HepG2 (cell line): Measurements from ENCODE around the gene MRPL28. TPM values are rescaled to one million over a fixed set of nuclear protein-coding genes. Genes with fewer than 3 reads are reported as not detected.

ENCODE experiments used
- FIP1L1 ChIP-seq: fragments of 200-400 bp; formaldehyde crosslinking; IDR thresholded peaks from 2 replicates; pipeline ENCODE4 v1.6.1; 2018; ENCODE audit warnings: low read depth, mild to moderate bottlenecking, low read length, moderate library complexity, borderline replicate concordance; ENCODE audit not compliant: insufficient read depth
- HBP1 ChIP-seq: IDR thresholded peaks from 2 replicates; pipeline ENCODE4 v1.6.1; 2016; ENCODE audit warnings: low read depth, control low read depth
- NFE2 ChIP-seq: sonication (generic); formaldehyde crosslinking; IDR thresholded peaks from 2 replicates; pipeline ENCODE4 v1.4.0; 2020; ENCODE audit warnings: missing genetic modification reagents
- POGK ChIP-seq: sonication (generic); formaldehyde crosslinking; conservative IDR thresholded peaks from 2 replicates; pipeline ENCODE4 v1.8.0; 2022; ENCODE audit warnings: mild to moderate bottlenecking, moderate library complexity, missing genetic modification reagents
- POLR2AphosphoS5 ChIP-seq: IDR thresholded peaks from 2 replicates; pipeline ENCODE4 v1.6.1; 2012; ENCODE audit warnings: low read depth, low read length
- REPIN1 ChIP-seq: sonication (generic); formaldehyde crosslinking; IDR thresholded peaks from 2 replicates; pipeline ENCODE4 v1.8.0; 2022; ENCODE audit warnings: missing genetic modification reagents, low read depth, mild to moderate bottlenecking, borderline replicate concordance
- TEAD3 ChIP-seq: optimal IDR thresholded peaks from 2 replicates; pipeline ENCODE3; 2016; ENCODE audit warnings: borderline replicate concordance
- TSC22D2 ChIP-seq: sonication (generic); formaldehyde crosslinking; IDR thresholded peaks from 2 replicates; pipeline ENCODE4 v1.5.1; 2020; ENCODE audit warnings: missing genetic modification reagents, mild to moderate bottlenecking, borderline replicate concordance
- ZFX ChIP-seq: sonication (generic); formaldehyde crosslinking; IDR thresholded peaks from 2 replicates; pipeline ENCODE4 v1.4.0; 2020; ENCODE audit warnings: mild to moderate bottlenecking, low read depth, missing genetic modification reagents, moderate library complexity
- ZNF282 ChIP-seq: fragments of 450-650 bp; IDR thresholded peaks from 2 replicates; pipeline ENCODE4 v1.6.1; 2018; ENCODE audit not compliant: partially characterized antibody
- ZNF331 ChIP-seq: sonication (generic); formaldehyde crosslinking; IDR thresholded peaks from 2 replicates; pipeline ENCODE4 v1.4.0; 2020; ENCODE audit warnings: missing genetic modification reagents
- ZNF644 ChIP-seq: IDR thresholded peaks from 2 replicates; pipeline ENCODE4 v1.6.1; 2016; ENCODE audit warnings: low read depth
- polyA plus RNA-seq, 8 experiments: library from polyadenylated mRNA; depleted of rRNA in 3 of 8; stranded (reverse) in 7 of 8; unstranded in 1 of 8; fragments of >200 nt; fragmentation: Illumina TruSeq in 4 of 8; extraction: Trizol in 4 of 8; gene quantifications; 2 replicates each; pipeline versions ENCODE4 v1.2.1 to v1.2.3, GENCODE V29; 2011 to 2016; ENCODE audit warnings: low read depth in 4 of 8, missing spikeins in 1 of 8, mixed read lengths in 1 of 8; ENCODE audit not compliant: insufficient read depth in 1 of 8
- total RNA-seq, 5 experiments: library from RNA; depleted of rRNA; stranded (reverse); fragments of >200 nt; fragmentation: Illumina TruSeq; extraction: Trizol; gene quantifications; 2 replicates each; pipeline ENCODE4 v1.2.3, GENCODE V29; 2016; ENCODE audit warnings: low read depth in 1 of 5
- TF ChIP-seq, protein P1 (sequence below): sonication (generic); formaldehyde crosslinking; IDR thresholded peaks from 2 replicates; pipeline ENCODE4 v1.4.0; 2020; ENCODE audit warnings: mild to moderate bottlenecking, missing genetic modification reagents, borderline replicate concordance
- TF ChIP-seq, protein P2 (sequence below): IDR thresholded peaks from 2 replicates; pipeline ENCODE4 v1.6.1; 2016; ENCODE audit warnings: missing compliant biosample characterization, missing genetic modification reagents, borderline replicate concordance
- TF ChIP-seq, protein P3 (sequence below): sonication (generic); formaldehyde crosslinking; IDR thresholded peaks from 2 replicates; pipeline ENCODE4 v1.8.0; 2022; ENCODE audit warnings: mild to moderate bottlenecking, missing genetic modification reagents, moderate library complexity
- TF ChIP-seq, protein P4 (sequence below): sonication (generic); formaldehyde crosslinking; IDR thresholded peaks from 2 replicates; pipeline ENCODE4 v1.4.0; 2020; ENCODE audit warnings: mild to moderate bottlenecking, missing genetic modification reagents

The MRPL28 gene
- total and polyA plus RNA-seq, 2 of the 13 experiments (the other 11 are each of a cell fraction or from before 2014, with no cell fraction given), result 114 to 135 TPM

DNA sequence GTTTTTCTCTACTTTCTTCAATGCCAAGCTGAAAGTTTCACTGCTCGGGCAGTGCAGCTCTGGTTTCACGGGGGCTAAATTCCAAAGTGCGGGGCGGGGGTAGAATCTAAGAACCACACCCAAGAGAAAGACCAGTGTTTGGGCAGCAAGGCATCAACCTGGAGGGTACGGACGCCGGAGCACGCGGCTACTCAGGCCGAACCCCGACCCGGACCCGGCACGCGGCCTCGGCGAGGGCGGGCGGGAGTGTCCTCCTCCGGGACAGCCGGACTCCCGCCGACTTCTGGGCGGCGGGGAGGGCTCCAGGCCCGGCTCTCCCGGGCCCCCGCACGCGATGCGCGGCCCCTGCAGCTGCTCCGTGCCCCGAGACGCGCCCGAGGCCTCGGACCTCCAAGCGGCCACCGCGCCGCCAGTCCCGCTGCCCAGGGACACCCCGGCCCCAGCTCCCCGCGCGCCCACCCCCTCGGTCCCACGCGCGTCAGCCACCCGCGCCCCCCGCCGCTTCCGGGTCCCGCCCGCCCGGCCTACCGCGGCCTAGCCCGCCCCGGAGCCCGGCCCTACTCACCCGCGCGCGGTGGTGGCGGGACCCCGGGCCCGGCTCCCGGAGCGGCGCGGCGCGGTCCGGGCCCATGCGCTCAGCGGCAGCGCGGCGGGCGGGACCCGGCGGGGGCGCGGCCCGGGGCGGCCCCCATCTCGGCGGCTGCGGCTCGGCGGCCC is 18.4 kb downstream of the MRPL28 start (continued):
- TF ChIP-seq POGK, result no peak
- no peak for TF ChIP-seq FIP1L1
- TF ChIP-seq, protein P1, sequence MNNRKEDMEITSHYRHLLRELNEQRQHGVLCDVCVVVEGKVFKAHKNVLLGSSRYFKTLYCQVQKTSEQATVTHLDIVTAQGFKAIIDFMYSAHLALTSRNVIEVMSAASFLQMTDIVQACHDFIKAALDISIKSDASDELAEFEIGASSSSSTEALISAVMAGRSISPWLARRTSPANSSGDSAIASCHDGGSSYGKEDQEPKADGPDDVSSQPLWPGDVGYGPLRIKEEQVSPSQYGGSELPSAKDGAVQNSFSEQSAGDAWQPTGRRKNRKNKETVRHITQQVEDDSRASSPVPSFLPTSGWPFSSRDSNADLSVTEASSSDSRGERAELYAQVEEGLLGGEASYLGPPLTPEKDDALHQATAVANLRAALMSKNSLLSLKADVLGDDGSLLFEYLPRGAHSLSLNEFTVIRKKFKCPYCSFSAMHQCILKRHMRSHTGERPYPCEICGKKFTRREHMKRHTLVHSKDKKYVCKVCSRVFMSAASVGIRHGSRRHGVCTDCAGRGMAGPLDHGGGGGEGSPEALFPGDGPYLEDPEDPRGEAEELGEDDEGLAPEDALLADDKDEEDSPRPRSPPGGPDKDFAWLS, result no peak
- no peak for TF ChIP-seq TSC22D2 (CRISPR knock-in tag)
- no peak for TF ChIP-seq HBP1 (CRISPR knock-in tag)
- TF ChIP-seq, protein P2, sequence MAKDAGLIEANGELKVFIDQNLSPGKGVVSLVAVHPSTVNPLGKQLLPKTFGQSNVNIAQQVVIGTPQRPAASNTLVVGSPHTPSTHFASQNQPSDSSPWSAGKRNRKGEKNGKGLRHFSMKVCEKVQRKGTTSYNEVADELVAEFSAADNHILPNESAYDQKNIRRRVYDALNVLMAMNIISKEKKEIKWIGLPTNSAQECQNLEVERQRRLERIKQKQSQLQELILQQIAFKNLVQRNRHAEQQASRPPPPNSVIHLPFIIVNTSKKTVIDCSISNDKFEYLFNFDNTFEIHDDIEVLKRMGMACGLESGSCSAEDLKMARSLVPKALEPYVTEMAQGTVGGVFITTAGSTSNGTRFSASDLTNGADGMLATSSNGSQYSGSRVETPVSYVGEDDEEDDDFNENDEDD (CRISPR knock-in tag), result peak; percentile 56; the same call in 1 of the 2 replicates
- peak; percentile 21 for TF ChIP-seq TEAD3 (CRISPR knock-in tag)
- no peak for TF ChIP-seq NFE2 (CRISPR knock-in tag)
- no peak for TF ChIP-seq ZNF282
- TF ChIP-seq ZNF331, result no peak
- TF ChIP-seq REPIN1 (CRISPR knock-in tag), result no peak
- TF ChIP-seq, protein P3, sequence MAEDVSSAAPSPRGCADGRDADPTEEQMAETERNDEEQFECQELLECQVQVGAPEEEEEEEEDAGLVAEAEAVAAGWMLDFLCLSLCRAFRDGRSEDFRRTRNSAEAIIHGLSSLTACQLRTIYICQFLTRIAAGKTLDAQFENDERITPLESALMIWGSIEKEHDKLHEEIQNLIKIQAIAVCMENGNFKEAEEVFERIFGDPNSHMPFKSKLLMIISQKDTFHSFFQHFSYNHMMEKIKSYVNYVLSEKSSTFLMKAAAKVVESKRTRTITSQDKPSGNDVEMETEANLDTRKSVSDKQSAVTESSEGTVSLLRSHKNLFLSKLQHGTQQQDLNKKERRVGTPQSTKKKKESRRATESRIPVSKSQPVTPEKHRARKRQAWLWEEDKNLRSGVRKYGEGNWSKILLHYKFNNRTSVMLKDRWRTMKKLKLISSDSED (CRISPR knock-in tag), result no peak
- no peak for TF ChIP-seq POLR2AphosphoS5
- TF ChIP-seq, protein P4, sequence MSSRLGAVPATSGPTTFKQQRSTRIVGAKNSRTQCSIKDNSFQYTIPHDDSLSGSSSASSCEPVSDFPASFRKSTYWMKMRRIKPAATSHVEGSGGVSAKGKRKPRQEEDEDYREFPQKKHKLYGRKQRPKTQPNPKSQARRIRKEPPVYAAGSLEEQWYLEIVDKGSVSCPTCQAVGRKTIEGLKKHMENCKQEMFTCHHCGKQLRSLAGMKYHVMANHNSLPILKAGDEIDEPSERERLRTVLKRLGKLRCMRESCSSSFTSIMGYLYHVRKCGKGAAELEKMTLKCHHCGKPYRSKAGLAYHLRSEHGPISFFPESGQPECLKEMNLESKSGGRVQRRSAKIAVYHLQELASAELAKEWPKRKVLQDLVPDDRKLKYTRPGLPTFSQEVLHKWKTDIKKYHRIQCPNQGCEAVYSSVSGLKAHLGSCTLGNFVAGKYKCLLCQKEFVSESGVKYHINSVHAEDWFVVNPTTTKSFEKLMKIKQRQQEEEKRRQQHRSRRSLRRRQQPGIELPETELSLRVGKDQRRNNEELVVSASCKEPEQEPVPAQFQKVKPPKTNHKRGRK (CRISPR knock-in tag), result no peak
- no peak for TF ChIP-seq ZNF644
- 0 out of 2 replicates have a peak, but pooled peaks have one; percentile 28 for TF ChIP-seq ZFX (CRISPR knock-in tag)
